VCaP (cell line): ENCODE results near the gene TUBGCP4.
A peak's percentile ranks its signal among the peaks of the same experiment; 100 is the strongest.

ENCODE experiments used
- H3K27ac ChIP-seq: fragments of 450-650 bp; 2 replicates; pipeline ENCODE4 v1.5.1; 2017
- TF ChIP-seq, protein P1 (sequence below): fragments of 450-650 bp; conservative IDR thresholded peaks from 2 replicates; pipeline ENCODE4 v1.5.1; 2017; ENCODE audit warnings: mild to moderate bottlenecking, moderate library complexity

The TUBGCP4 gene

DNA sequence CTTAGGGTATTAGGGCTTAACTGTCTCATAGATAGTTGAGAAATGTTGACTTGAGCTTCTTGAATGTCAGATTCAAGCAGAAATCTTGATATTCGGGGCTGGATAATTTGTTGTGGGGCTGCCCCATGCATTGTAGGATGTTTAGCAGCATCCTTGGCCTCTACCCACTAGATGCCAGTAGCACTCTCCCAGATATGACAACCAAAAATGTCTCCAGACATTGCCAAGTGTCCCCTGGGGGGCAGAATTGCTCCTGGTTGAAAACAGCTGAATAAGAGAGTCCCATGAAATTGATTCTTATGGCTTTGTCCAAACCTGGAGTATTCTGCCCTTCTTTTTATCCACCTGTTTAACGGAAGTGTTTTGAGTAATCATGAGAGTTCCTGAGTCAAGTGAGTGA lies 24.6 kb upstream of the TUBGCP4 start:
- TF ChIP-seq, protein P1, sequence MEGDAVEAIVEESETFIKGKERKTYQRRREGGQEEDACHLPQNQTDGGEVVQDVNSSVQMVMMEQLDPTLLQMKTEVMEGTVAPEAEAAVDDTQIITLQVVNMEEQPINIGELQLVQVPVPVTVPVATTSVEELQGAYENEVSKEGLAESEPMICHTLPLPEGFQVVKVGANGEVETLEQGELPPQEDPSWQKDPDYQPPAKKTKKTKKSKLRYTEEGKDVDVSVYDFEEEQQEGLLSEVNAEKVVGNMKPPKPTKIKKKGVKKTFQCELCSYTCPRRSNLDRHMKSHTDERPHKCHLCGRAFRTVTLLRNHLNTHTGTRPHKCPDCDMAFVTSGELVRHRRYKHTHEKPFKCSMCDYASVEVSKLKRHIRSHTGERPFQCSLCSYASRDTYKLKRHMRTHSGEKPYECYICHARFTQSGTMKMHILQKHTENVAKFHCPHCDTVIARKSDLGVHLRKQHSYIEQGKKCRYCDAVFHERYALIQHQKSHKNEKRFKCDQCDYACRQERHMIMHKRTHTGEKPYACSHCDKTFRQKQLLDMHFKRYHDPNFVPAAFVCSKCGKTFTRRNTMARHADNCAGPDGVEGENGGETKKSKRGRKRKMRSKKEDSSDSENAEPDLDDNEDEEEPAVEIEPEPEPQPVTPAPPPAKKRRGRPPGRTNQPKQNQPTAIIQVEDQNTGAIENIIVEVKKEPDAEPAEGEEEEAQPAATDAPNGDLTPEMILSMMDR: no peak
- no peak overlapping the region for H3K27ac ChIP-seq

DNA sequence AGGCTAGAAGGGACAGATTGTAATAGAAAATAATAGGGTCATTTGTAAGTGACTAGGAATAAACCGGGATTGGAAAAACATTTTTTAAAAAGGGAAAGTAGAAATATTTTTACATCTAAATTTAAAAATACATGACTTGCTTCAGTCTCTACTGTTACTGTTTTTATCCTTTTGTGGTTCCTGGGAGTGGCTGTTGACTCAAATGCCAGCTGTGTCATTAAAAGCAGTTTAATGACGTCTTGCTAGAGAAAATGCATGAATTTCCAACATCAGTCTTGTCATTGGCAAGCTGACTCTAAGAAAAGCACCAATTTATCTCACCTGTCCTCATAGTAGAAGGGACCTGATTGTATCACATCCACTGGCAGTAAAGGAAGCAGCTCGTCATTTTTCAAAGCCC lies 23.8 kb upstream of the TUBGCP4 start:
- TF ChIP-seq, protein P1: no peak
- no peak overlapping the region for H3K27ac ChIP-seq

DNA sequence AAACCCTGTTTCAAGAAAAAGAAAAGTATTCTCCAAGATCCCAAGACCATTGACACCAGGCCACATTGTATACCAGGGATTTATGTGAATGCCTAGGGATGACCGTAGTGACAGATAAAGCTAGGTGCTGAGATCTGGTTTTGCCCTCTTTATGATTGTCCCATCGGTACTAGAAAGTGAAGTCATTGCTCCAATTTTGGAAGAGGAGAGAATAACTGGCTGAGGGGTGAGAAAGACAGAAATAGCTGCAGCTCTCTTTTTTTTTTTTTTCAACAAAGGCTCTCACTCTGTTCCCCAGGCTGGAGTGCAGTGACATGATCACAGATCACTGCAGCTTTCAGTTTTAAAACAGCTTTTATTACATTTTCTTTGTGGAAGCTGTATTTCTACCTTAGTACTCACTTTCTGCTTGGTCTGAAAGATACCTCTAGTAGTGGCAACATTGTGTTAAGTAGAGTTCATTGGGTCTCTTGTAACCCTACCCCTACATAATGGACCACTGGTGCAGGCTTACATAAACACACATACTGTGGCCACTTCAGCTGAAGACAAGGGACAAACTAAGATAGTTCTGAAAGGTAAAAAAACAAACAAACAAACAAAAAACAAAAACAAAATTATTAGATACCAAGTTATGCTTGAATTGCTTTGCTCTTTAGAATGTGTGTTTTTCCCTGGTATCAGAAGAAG lies 18.1 kb upstream of the TUBGCP4 start:
- H3K27ac ChIP-seq: no peak overlapping the region
- TF ChIP-seq, protein P1: no peak

GRCh38 chr15:43360821-43361220 lies 10.1 kb upstream of the TUBGCP4 start:
- H3K27ac ChIP-seq: no peak overlapping the region
- TF ChIP-seq, protein P1: no peak

DNA sequence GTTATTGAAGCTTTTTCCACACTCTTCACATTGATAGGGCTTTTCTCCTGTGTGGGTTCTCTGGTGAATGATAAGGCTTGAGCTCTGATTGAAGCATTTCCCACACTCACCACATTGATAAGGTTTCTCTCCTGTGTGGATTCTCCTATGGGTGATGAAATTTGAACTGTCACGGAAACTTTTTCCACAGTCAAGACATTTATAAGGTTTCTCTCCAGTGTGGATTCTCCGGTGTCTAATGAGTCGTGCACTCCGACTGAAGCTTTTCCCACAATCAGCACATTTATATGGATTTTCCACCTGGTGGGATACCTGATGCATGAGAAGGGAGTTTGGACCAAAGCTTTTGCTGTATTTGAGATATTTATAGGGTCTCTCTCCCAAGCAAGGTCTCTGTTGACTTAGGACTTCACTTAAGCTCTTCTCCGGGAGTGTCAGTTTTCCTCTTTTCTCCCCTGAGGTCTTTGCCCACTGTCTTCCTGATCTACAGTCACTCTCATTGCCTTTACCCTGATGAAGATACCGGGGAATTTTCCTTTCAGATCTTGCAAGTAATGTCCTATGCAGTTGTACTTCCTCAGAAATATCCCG lies 9.5 kb upstream of the TUBGCP4 start:
- H3K27ac ChIP-seq: no peak overlapping the region
- TF ChIP-seq, protein P1: no peak

DNA sequence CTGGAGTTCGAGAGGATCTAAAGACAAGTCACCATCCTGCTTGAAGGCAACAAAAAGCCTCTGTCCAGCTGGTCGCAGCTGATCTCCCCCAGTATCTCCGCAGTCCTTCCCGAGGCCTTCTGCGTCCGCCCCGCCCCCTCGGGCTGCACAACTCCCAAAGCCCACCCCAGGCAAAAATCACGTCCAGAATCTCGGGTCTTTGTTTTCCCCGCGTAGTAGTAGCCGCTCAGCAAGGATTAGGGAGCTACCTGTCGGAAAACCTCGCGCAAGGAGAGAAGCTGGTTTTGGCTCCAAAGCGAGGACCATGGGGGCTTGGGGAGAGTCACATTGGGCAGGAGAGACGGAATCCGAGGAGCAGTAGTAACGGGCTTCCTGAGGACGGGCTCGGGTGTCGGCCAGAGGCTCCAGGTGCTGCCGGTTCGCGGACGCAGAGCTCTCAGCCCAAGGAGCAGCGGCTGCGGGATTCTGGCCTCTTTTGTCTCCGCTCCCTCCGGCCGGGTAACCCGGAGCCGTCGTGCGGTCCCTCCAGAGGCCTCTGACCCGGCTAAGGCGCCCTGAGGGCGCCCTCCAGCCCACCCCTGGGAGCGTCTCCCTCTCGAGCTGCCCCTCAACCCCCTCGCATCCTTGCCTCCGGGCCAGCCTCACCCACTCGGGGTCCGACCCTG lies 459 bp upstream of the TUBGCP4 start:
- H3K27ac ChIP-seq: peak overlapping the region; percentile 77
- TF ChIP-seq, protein P1: no peak

- no peak overlapping the region for H3K27ac ChIP-seq
- TF ChIP-seq, protein P1: peak; percentile 84
Measured at GRCh38 chr15:43376017-43376705, 5.3 kb downstream of the TUBGCP4 start.
